IMR-90 (cell line): Measurements from ENCODE around the gene RRP8. TPM values are rescaled to one million over a fixed set of nuclear protein-coding genes. Genes with fewer than 3 reads are reported as not detected.

Experiments
- ATAC-seq: fragments of 200-7000 bp; cut with Tn5 transposase; 2 replicates; pipeline ENCODE4 v1.9.1; 2020; ENCODE audit warnings: low read depth, mild to moderate bottlenecking, moderate library complexity
- BruUV-seq: library from RNA; stranded (reverse); fragments of 400-500 nt; replicated peaks from 2 replicates; lab custom pipeline; 2021; lab: Mats Ljungman, UMichigan
- CTCF ChIA-PET: fragments of 300-600 bp; formaldehyde crosslinking; extraction: SDS; loops from one replicate; lab custom pipeline; 2021; ENCODE audit warnings: antibody characterized with exemption; lab: Yijun Ruan, JAX
- POLR2A ChIA-PET: fragments of 300-600 bp; sonication (Branson Sonifier 250); formaldehyde crosslinking; loops from one replicate; lab custom pipeline; 2022; ENCODE audit warnings: antibody characterized with exemption; ENCODE audit not compliant: unreplicated experiment; lab: Charles Lee
- DNase-seq: peaks from one replicate; pipeline ENCODE4 v3.0.0; 2013
- H2AFZ ChIP-seq: replicated peaks from 2 replicates; pipeline ENCODE3; 2013; ENCODE audit warnings: low read length, mild to moderate bottlenecking; ENCODE audit not compliant: poor library complexity
- H2AK5ac ChIP-seq: 2 replicates; pipeline ENCODE4 v1.6.1; 2013; ENCODE audit warnings: low read depth, low read length, inconsistent platforms
- H2AK9ac ChIP-seq: replicated peaks from 2 replicates; pipeline ENCODE3; 2013; ENCODE audit warnings: mild to moderate bottlenecking, low read depth, low read length, moderate library complexity; ENCODE audit not compliant: poor library complexity
- H2BK120ac ChIP-seq: 2 replicates; pipeline ENCODE4 v1.6.1; 2013; ENCODE audit warnings: low read depth, low read length, inconsistent platforms
- H2BK15ac ChIP-seq: 3 replicates; pipeline ENCODE4 v1.6.1; 2013; ENCODE audit warnings: low read depth, low read length, inconsistent platforms
- H2BK20ac ChIP-seq: 2 replicates; pipeline ENCODE4 v1.6.1; 2013; ENCODE audit warnings: low read depth, mild to moderate bottlenecking, inconsistent platforms, low read length, moderate library complexity
- H2BK5ac ChIP-seq: 2 replicates; pipeline ENCODE4 v1.6.1; 2013; ENCODE audit warnings: mild to moderate bottlenecking, low read depth, low read length, inconsistent platforms; ENCODE audit not compliant: poor library complexity, severe bottlenecking
- H3K14ac ChIP-seq: replicated peaks from 2 replicates; pipeline ENCODE4 v1.6.1; 2013; ENCODE audit warnings: low read depth, low read length, inconsistent platforms
- H3K18ac ChIP-seq: 2 replicates; pipeline ENCODE4 v1.6.1; 2013; ENCODE audit warnings: low read depth, low read length, control low read depth
- H3K23ac ChIP-seq: 2 replicates; pipeline ENCODE4 v1.6.1; 2013; ENCODE audit warnings: low read depth, low read length, inconsistent platforms
- H3K27ac ChIP-seq: 2 replicates; pipeline ENCODE4 v1.5.1; 2013; ENCODE audit warnings: mild to moderate bottlenecking, control low read depth, low read length; ENCODE audit not compliant: insufficient read depth
- H3K27me3 ChIP-seq: 2 replicates; pipeline ENCODE4 v1.6.1; 2013; ENCODE audit warnings: low read length; ENCODE audit not compliant: control insufficient read depth, insufficient read depth
- H3K36me3 ChIP-seq: 2 replicates; pipeline ENCODE4 v1.6.1; 2013; ENCODE audit warnings: low read length, mixed read lengths; ENCODE audit not compliant: control insufficient read depth, insufficient read depth
- H3K4ac ChIP-seq: 2 replicates; pipeline ENCODE4 v1.6.1; 2013; ENCODE audit warnings: low read depth, low read length, inconsistent platforms
- H3K4me1 ChIP-seq: 2 replicates; pipeline ENCODE4 v1.6.1; 2013; ENCODE audit warnings: low read length, mixed read lengths; ENCODE audit not compliant: control insufficient read depth, insufficient read depth
- H3K4me2 ChIP-seq: 2 replicates; pipeline ENCODE4 v1.6.1; 2013; ENCODE audit warnings: low read depth, mild to moderate bottlenecking, control low read depth, low read length, moderate library complexity
- H3K4me3 ChIP-seq: 2 replicates; pipeline ENCODE4 v1.5.1; 2013; ENCODE audit warnings: low read depth, mild to moderate bottlenecking, control low read depth, low read length, moderate library complexity; ENCODE audit not compliant: insufficient read depth
- H3K56ac ChIP-seq: 2 replicates; pipeline ENCODE4 v1.6.1; 2013; ENCODE audit warnings: low read length, inconsistent platforms; ENCODE audit not compliant: insufficient read depth; ENCODE audit errors: extremely low read depth
- H3K79me1 ChIP-seq, 2 experiments: 2 replicates each; pipeline ENCODE4 v1.6.1; 2013; ENCODE audit warnings: low read length in 2 of 2, inconsistent platforms in 1 of 2, low read depth in 1 of 2
- H3K9ac ChIP-seq: 2 replicates; pipeline ENCODE4 v1.6.1; 2013; ENCODE audit warnings: low read depth, low read length, control low read depth
- H3K9me1 ChIP-seq: 2 replicates; pipeline ENCODE4 v1.6.1; 2013; ENCODE audit warnings: low read length, inconsistent platforms; ENCODE audit not compliant: insufficient read depth
- H3K9me3 ChIP-seq: 2 replicates; pipeline ENCODE4 v1.6.1; 2013; ENCODE audit warnings: low read length; ENCODE audit not compliant: control insufficient read depth, insufficient read depth
- H4K20me1 ChIP-seq: 2 replicates; pipeline ENCODE4 v1.6.1; 2013; ENCODE audit warnings: low read length, inconsistent platforms; ENCODE audit not compliant: insufficient read depth
- H4K5ac ChIP-seq: 2 replicates; pipeline ENCODE4 v1.6.1; 2013; ENCODE audit warnings: mild to moderate bottlenecking, low read depth, low read length, control low read depth
- H4K8ac ChIP-seq, 2 experiments: 2 replicates each; pipeline ENCODE4 v1.6.1; 2013; ENCODE audit warnings: low read depth in 2 of 2, low read length in 2 of 2, control low read depth in 1 of 2, inconsistent platforms in 1 of 2
- H4K91ac ChIP-seq: 2 replicates; pipeline ENCODE4 v1.6.1; 2013; ENCODE audit warnings: low read depth, low read length, inconsistent platforms; ENCODE audit not compliant: insufficient read depth
- BHLHE40 ChIP-seq: fragments of 150-350 bp; IDR thresholded peaks from 2 replicates; pipeline ENCODE4 v1.6.1; 2016; ENCODE audit warnings: mild to moderate bottlenecking, low read depth, low read length
- MAZ ChIP-seq: IDR thresholded peaks from 2 replicates; pipeline ENCODE4 v1.6.1; 2012; ENCODE audit warnings: low read depth, mild to moderate bottlenecking, low read length, improper control_type of control experiment, moderate library complexity, borderline replicate concordance
- MXI1 ChIP-seq: IDR thresholded peaks from 2 replicates; pipeline ENCODE4 v1.6.1; 2012; ENCODE audit warnings: low read depth, mild to moderate bottlenecking, low read length, moderate library complexity, borderline replicate concordance
- RCOR1 ChIP-seq: IDR thresholded peaks from 2 replicates; pipeline ENCODE4 v1.6.1; 2012; ENCODE audit warnings: mild to moderate bottlenecking, low read length, improper control_type of control experiment; ENCODE audit not compliant: insufficient replicate concordance
- RFX5 ChIP-seq: IDR thresholded peaks from 2 replicates; pipeline ENCODE4 v1.8.0; 2012; ENCODE audit warnings: low read depth, mild to moderate bottlenecking, low read length, moderate library complexity
- SMC3 ChIP-seq: fragments of 150-350 bp; IDR thresholded peaks from 2 replicates; pipeline ENCODE4 v1.6.1; 2016; ENCODE audit warnings: low read depth, mild to moderate bottlenecking, antibody characterized with exemption, low read length, moderate library complexity
- WGBS, 2 experiments: methylation state at CpG; one replicate each; pipeline versions ENCODE4 v1.1.5 to v1.1.7; 2013; ENCODE audit warnings: missing lambda C conversion rate in 2 of 2; ENCODE audit not compliant: insufficient read length in 1 of 2; ENCODE audit errors: extremely low coverage in 2 of 2; 5-methylcytosine and 5-hydroxymethylcytosine counted together
- dilution Hi-C: fragments of 300-500 bp; cut with HindIII; formaldehyde crosslinking; loops from one replicate; pipeline ENCODE4 v1.14.3; 2018; ENCODE audit warnings: low sequenced_read_pairs; ENCODE audit not compliant: unreplicated experiment
- in situ Hi-C: fragments of 300-500 bp; cut with MboI; formaldehyde crosslinking; loops from 3 replicates; pipeline ENCODE4 v1.14.3; 2019; ENCODE audit warnings: low sequenced_read_pairs, inconsistent platforms, mixed read lengths
- intact Hi-C: fragments of 100-400 bp; cut with micrococcal nuclease; formaldehyde crosslinking; loops from 2 replicates; pipeline ENCODE4 v1.10.0; 2022
- polyA plus RNA-seq, 3 experiments: library from polyadenylated mRNA; depleted of rRNA; stranded (reverse); fragments of >200 nt; gene quantifications; 2 replicates each; pipeline ENCODE4 v1.2.3, GENCODE V29; 2012; ENCODE audit warnings: low replicate concordance in 1 of 3
- total RNA-seq: library from RNA; depleted of rRNA; stranded (reverse); fragments of >200 nt; gene quantifications from 2 replicates; pipeline ENCODE4 v1.2.3, GENCODE V29; 2012
- TF ChIP-seq, protein P1 (sequence below): conservative IDR thresholded peaks from 2 replicates; pipeline ENCODE4 v1.5.1; 2012; ENCODE audit warnings: mild to moderate bottlenecking, low read depth, low read length, improper control_type of control experiment
- TF ChIP-seq, protein P2 (sequence below): fragments of 150-350 bp; IDR thresholded peaks from 2 replicates; pipeline ENCODE4 v1.6.1; 2016; ENCODE audit warnings: low read depth, mild to moderate bottlenecking, low read length, moderate library complexity, borderline replicate concordance

Gene RRP8
- total and polyA plus RNA-seq, 2 of the 4 experiments (the other 2 are of a cell fraction) = 10.8 to 11.5 TPM

DNA sequence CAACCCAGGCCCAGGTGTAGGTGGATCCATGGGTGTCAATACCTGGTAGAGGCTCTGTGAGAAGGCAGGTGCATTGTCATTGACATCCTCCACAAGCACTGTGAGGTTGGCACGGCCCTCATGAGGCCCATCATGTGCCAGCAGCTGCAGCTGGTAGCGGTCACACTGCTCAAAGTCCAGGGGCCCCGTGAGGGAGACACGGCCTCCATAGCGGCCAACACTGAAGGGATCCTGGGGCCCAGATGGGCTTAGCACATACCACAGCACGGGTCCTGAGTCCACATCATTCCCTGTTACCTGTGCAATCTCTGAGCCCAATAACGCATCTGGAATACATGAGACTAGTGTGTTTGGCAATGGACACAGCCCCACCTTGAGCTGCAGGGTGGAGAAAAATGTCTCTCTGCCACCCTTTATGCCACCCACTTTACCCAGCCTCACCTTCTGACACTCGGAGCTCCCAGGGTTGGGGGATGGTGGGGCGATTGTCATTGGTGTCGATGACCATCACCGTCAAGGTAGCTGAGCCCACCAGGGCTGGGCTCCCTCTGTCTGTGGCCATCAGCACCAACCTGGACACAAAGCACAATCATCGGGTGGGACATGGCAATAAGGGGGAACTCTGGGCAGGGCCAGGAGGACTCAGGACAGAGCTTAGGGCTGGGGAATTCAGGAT lies 21.9 kb upstream of the RRP8 start:
- TF ChIP-seq RCOR1 (no peak), RFX5 (no peak), SMC3 (no peak), MAZ (no peak), MXI1 (no peak), BHLHE40 (no peak)
- TF ChIP-seq, protein P1, sequence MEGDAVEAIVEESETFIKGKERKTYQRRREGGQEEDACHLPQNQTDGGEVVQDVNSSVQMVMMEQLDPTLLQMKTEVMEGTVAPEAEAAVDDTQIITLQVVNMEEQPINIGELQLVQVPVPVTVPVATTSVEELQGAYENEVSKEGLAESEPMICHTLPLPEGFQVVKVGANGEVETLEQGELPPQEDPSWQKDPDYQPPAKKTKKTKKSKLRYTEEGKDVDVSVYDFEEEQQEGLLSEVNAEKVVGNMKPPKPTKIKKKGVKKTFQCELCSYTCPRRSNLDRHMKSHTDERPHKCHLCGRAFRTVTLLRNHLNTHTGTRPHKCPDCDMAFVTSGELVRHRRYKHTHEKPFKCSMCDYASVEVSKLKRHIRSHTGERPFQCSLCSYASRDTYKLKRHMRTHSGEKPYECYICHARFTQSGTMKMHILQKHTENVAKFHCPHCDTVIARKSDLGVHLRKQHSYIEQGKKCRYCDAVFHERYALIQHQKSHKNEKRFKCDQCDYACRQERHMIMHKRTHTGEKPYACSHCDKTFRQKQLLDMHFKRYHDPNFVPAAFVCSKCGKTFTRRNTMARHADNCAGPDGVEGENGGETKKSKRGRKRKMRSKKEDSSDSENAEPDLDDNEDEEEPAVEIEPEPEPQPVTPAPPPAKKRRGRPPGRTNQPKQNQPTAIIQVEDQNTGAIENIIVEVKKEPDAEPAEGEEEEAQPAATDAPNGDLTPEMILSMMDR = no peak
- TF ChIP-seq, protein P2, sequence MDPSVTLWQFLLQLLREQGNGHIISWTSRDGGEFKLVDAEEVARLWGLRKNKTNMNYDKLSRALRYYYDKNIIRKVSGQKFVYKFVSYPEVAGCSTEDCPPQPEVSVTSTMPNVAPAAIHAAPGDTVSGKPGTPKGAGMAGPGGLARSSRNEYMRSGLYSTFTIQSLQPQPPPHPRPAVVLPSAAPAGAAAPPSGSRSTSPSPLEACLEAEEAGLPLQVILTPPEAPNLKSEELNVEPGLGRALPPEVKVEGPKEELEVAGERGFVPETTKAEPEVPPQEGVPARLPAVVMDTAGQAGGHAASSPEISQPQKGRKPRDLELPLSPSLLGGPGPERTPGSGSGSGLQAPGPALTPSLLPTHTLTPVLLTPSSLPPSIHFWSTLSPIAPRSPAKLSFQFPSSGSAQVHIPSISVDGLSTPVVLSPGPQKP = no peak
- dilution Hi-C loops = no loop called here

More for the DNA sequence above, 21.9 kb upstream of the RRP8 start:
- Histone ChIP-seq H3K4me3 (no peak overlapping the region), H3K4me2 (no peak overlapping the region), H2AFZ (no peak overlapping the region), H2BK5ac (no peak overlapping the region), H4K5ac (no peak overlapping the region), H3K9ac (no peak overlapping the region), H2BK120ac (no peak overlapping the region), H3K18ac (no peak overlapping the region), H3K27me3 (no peaks in the 10 kb centered on the region), H3K56ac (no peak overlapping the region), H2BK15ac (no peak overlapping the region), H4K8ac (no peak overlapping the region), H3K79me1 (no peaks in the 10 kb centered on the region), H2AK9ac (no peak overlapping the region), H3K23ac (no peak overlapping the region), H2AK5ac (no peak overlapping the region), H3K9me1 (no peaks in the 10 kb centered on the region), H3K4me1 (no peaks in the 10 kb centered on the region), H3K36me3 (peaks cover 52% of the 10 kb centered on the region), H2BK20ac (no peak overlapping the region), H3K14ac (no peak overlapping the region), H4K20me1 (no peaks in the 10 kb centered on the region), H3K27ac (no peak overlapping the region), H4K91ac (no peak overlapping the region), H3K4ac (no peak overlapping the region), H3K9me3 (no peaks in the 10 kb centered on the region)
- in situ Hi-C loops = no loop called here
- no peak for DNase-seq
- no TSS peak for BruUV-seq
- 100% methylated on average over 1 of the region's 12 CpGs; no CpG with 5 or more reads in 1 of the 2 experiments for WGBS, 2 experiments
- CTCF ChIA-PET = no interaction called here
- intact Hi-C loops = no loop called here
- no peak for ATAC-seq
- POLR2A ChIA-PET = no interaction called here
